Keratinocyte (primary cell): Measurements from ENCODE around the gene GALNT2. TPM values are rescaled to one million over a fixed set of nuclear protein-coding genes. Genes with fewer than 3 reads are reported as not detected.

Source experiments
- DNase-seq: peaks from one replicate; pipeline ENCODE4 v3.0.0-alpha.2; 2011; ENCODE audit warnings: low read depth, missing footprints, low spot score
- FAIRE-seq: peaks from 2 replicates; lab custom pipeline; 2011; peaks lifted over from hg19 to GRCh38; lab: Jason Lieb, UNC
- H2AFZ ChIP-seq: 2 replicates; pipeline ENCODE4 v1.6.0; 2012; ENCODE audit warnings: low read length, control low read depth, inconsistent platforms; ENCODE audit not compliant: control insufficient read depth
- H3K27ac ChIP-seq: 2 replicates; pipeline ENCODE4 v1.5.1; 2011; ENCODE audit warnings: low read length; ENCODE audit not compliant: control insufficient read depth, insufficient read depth
- H3K27me3 ChIP-seq: 3 replicates; pipeline ENCODE4 v1.6.0; 2011; ENCODE audit warnings: low read length; ENCODE audit not compliant: control insufficient read depth, insufficient read depth; ENCODE audit errors: extremely low read depth
- H3K36me3 ChIP-seq, 2 experiments: 2 replicates in 1 of 2; 3 replicates in 1 of 2; pipeline ENCODE4 v1.5.1; 2011; ENCODE audit warnings: low read length in 2 of 2, mild to moderate bottlenecking in 1 of 2; ENCODE audit not compliant: control insufficient read depth in 2 of 2, insufficient read depth in 2 of 2; ENCODE audit errors: extremely low read depth in 1 of 2
- H3K4me1 ChIP-seq: 3 replicates; pipeline ENCODE4 v1.5.1; 2011; ENCODE audit warnings: low read length; ENCODE audit not compliant: control insufficient read depth, insufficient read depth; ENCODE audit errors: extremely low read depth
- H3K4me2 ChIP-seq: 3 replicates; pipeline ENCODE4 v1.6.0; 2011; ENCODE audit warnings: low read depth, low read length; ENCODE audit not compliant: control insufficient read depth, insufficient read depth; ENCODE audit errors: extremely low read depth
- H3K4me3 ChIP-seq, 3 experiments: fragments of 200-600 bp in 1 of 3; sonication (generic) in 1 of 3; 2 replicates in 2 of 3; 3 replicates in 1 of 3; pipeline ENCODE4 v1.5.1; 2011 to 2016; ENCODE audit warnings: low read length in 3 of 3, mild to moderate bottlenecking in 3 of 3, control low read depth in 2 of 3, inconsistent platforms in 1 of 3, low read depth in 1 of 3, mixed read lengths in 1 of 3, mixed run types in 1 of 3, moderate library complexity in 1 of 3; ENCODE audit not compliant: control insufficient read depth in 2 of 3, insufficient read depth in 2 of 3; ENCODE audit errors: extremely low read depth in 1 of 3
- H3K79me2 ChIP-seq: 2 replicates; pipeline ENCODE4 v1.6.0; 2012; ENCODE audit warnings: low read length; ENCODE audit not compliant: control insufficient read depth, insufficient read depth
- H3K9ac ChIP-seq: 3 replicates; pipeline ENCODE4 v1.6.0; 2011; ENCODE audit warnings: low read length; ENCODE audit not compliant: control insufficient read depth, insufficient read depth; ENCODE audit errors: extremely low read depth
- H3K9me1 ChIP-seq: 3 replicates; pipeline ENCODE4 v1.6.0; 2011; ENCODE audit warnings: low read length; ENCODE audit not compliant: control insufficient read depth, insufficient read depth; ENCODE audit errors: extremely low read depth
- H3K9me3 ChIP-seq: 2 replicates; pipeline ENCODE4 v1.5.1; 2012; ENCODE audit warnings: low read depth, low read length; ENCODE audit not compliant: control insufficient read depth
- H4K20me1 ChIP-seq: 3 replicates; pipeline ENCODE4 v1.6.0; 2011; ENCODE audit warnings: low read length; ENCODE audit not compliant: control insufficient read depth, insufficient read depth; ENCODE audit errors: extremely low read depth
- CTCF ChIP-seq, 3 experiments: IDR thresholded peaks in 1 of 3; conservative IDR thresholded peaks in 1 of 3; optimal IDR thresholded peaks in 1 of 3; 2 replicates in 2 of 3; 3 replicates in 1 of 3; pipeline versions ENCODE3 to v1.5.1; 2011; ENCODE audit warnings: low read length in 3 of 3, mild to moderate bottlenecking in 3 of 3, moderate library complexity in 2 of 3, control low read depth in 1 of 3, inconsistent platforms in 1 of 3; ENCODE audit not compliant: insufficient read depth in 2 of 3; ENCODE audit errors: extremely low read depth in 1 of 3
- EZH2 ChIP-seq: IDR thresholded peaks from one replicate; pipeline ENCODE4 v1.6.1; 2012; ENCODE audit warnings: inconsistent platforms, mild to moderate bottlenecking, low read length, moderate library complexity
- dilution Hi-C: fragments of 300-500 bp; cut with MboI; formaldehyde crosslinking; loops from one replicate; pipeline ENCODE4 v1.7.0; 2020; ENCODE audit warnings: low sequenced_read_pairs; ENCODE audit not compliant: extremely low pct_ligation_motif_present
- polyA plus RNA-seq, 5 experiments: library from polyadenylated mRNA; depleted of rRNA in 3 of 5; stranded (reverse) in 3 of 5; stranded (forward) in 1 of 5; unstranded in 1 of 5; fragments of >200 nt; gene quantifications; 1 replicate in 1 of 5; 2 replicates in 3 of 5; 3 replicates in 1 of 5; pipeline versions ENCODE4 v1.2.1 to v1.2.3, GENCODE V29; 2011 to 2012; ENCODE audit warnings: missing spikeins in 2 of 5, low read depth in 1 of 5, low replicate concordance in 1 of 5

The GALNT2 gene
- polyA plus RNA-seq, 1 donor (not counting 4 experiments of a cell fraction or from before 2014, with no cell fraction given) = 61.7 TPM

GRCh38 chr1:230175839-230176238, 108.8 kb downstream of the GALNT2 start:
- peaks cover 51% of the 10 kb centered on the region for H3K79me2 ChIP-seq
- H4K20me1 ChIP-seq = no peaks in the 10 kb centered on the region
- H3K4me2 ChIP-seq = no peak overlapping the region
- no peaks in the 10 kb centered on the region for H3K9me1 ChIP-seq
- H3K4me3 ChIP-seq = no peak overlapping the region
- H3K9me3 ChIP-seq = no peaks in the 10 kb centered on the region
- H3K9ac ChIP-seq = no peak overlapping the region
- FAIRE-seq (no peak), DNase-seq (no peak)
- peaks cover 0 to 11% of the 10 kb centered on the region in 2 experiments for H3K36me3 ChIP-seq
- no peak overlapping the region for H2AFZ ChIP-seq
- no peaks in the 10 kb centered on the region for H3K27me3 ChIP-seq
- TF ChIP-seq EZH2 (no peak), CTCF (optimal IDR thresholded peaks at IDR 0.05 in 1 of 3, IDR thresholded peaks at IDR 0.05 in 1 of 3, conservative IDR thresholded peaks at IDR 0.05 in 1 of 3; ENCODE audit: extremely low read depth in 1 of 3, insufficient read depth in 2 of 3, low read length in 3 of 3) (no peak)
- no peaks in the 10 kb centered on the region for H3K4me1 ChIP-seq
- dilution Hi-C loops = no loop called here
- H3K27ac ChIP-seq = no peak overlapping the region

- Histone ChIP-seq H3K36me3 (peaks cover 0 to 11% of the 10 kb centered on the region in 2 experiments), H3K27me3 (no peaks in the 10 kb centered on the region), H2AFZ (no peak overlapping the region), H3K4me2 (no peak overlapping the region), H3K79me2 (peaks cover 47% of the 10 kb centered on the region), H3K9ac (no peak overlapping the region), H3K9me3 (no peaks in the 10 kb centered on the region), H3K9me1 (no peaks in the 10 kb centered on the region), H3K27ac (no peak overlapping the region), H4K20me1 (no peaks in the 10 kb centered on the region), H3K4me3 (no peak overlapping the region), H3K4me1 (no peaks in the 10 kb centered on the region)
- dilution Hi-C loops = no loop called here
- FAIRE-seq (no peak), DNase-seq (no peak)
- TF ChIP-seq CTCF (optimal IDR thresholded peaks at IDR 0.05 in 1 of 3, IDR thresholded peaks at IDR 0.05 in 1 of 3, conservative IDR thresholded peaks at IDR 0.05 in 1 of 3; ENCODE audit: extremely low read depth in 1 of 3, insufficient read depth in 2 of 3, low read length in 3 of 3) (no peak), EZH2 (no peak)
Observed at GRCh38 chr1:230176326-230176725, 109.3 kb downstream of the GALNT2 start.
